GM21576 (cell line): ENCODE measurements around the gene RNF183.
"Not testable (repeated sequence)": the region's sequence is repeated elsewhere in the genome, so short reads cannot be mapped to it uniquely, and the experiment has no call there.

Experiments used
- ATAC-seq: cut with Tn5 transposase; IDR thresholded peaks from one replicate; pipeline ENCODE4 v1.9.1; 2021; ENCODE audit warnings: mild to moderate bottlenecking, moderate library complexity; ENCODE audit not compliant: unreplicated experiment

Gene RNF183

DNA sequence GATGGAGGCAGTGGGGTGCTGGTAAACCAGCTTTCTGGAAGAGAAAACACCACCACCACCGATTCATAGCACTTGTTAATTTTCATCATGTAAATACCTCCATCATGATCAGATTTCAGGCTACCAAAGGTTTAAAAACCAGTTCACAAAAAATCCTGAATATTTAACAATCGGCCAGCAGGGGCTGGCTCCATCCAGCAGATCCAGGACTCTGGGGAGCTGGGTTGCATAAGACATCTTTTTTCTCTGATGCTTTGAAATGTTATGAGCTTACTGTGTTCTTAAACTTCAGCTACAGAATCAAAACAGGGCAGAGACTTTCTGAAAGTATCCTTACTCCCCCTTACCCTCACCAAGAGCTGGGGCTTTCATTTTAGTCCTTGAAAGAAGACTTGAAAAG, 14.6 kb upstream of the RNF183 start:
- ATAC-seq = no peak

DNA sequence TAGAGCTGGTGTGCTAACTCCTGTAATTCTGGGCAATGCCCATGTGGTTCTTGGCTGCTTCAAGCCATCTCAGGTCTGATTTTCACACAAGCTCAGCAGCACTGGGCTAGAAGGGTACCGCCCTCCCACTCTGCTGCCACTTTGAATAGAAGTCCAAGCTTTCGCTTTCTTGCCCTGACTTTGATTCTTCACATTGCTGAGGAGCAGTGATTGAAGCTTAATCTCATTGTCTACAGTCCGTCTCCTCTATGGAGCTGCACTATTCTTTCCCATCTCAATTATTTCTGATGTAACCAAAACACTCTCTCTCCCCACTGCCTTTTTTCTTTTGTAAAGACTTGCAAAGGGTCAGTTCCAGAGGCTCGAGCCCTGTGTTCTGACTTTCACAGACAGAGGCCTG, 12.9 kb upstream of the RNF183 start:
- no peak for ATAC-seq

DNA sequence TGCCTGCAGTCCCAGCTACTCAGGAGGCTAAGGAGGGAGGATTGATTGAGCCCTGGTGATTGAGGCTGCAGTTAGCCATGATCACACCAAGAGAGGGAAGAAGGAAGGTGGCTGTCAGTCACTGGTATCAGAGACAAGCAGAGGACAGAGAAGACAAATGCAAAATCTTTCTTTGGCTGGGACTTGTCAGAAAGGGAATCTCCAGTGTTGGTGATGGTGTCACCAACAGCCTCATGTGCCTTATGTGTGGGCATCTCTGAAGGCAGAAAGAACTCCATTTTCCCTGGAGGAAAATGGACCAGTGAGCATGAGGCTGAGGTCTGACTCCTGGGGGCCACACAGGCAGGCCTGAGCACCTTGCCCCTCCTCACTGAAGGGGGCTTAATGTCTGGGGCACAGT, 12.1 kb upstream of the RNF183 start:
- ATAC-seq = no peak

DNA sequence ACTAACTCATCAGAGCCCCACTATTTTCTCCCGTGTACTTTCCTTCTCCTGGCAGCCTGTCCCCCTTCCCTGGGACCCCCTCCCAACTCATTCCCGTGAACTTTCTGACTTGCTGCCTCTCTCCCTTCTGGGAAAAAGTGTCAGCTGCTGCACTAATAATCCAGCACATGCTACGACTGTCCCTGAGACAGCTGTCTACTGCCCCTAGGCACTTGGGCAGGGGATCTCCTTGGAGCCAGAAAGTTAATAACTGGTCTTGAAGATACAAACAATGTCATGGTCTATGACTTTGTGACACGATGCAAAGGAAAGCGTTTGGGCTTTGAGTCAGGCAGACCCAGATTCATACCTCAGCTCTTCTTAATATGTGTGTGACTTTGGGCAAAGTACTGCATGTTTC, 10.1 kb upstream of the RNF183 start:
- ATAC-seq = no peak

DNA sequence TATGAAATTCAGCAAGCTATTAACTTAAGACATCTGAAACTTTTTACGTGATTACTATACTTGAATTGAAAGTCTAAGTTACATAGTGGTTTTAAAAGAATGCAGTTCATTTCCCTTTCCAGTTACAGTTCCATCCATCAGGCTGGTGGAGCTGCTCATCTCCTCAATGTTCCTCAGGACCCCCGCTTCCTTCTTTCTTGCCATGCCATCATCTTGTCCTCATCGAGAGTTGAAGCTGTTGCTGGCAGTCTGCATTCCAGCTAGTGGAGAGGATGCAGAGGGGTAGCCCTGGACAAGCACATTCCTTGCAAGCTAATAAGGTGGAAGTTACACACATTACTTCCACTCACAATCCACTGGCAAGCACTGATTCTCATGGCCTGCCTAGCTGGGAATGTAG, 8.8 kb upstream of the RNF183 start:
- ATAC-seq = no peak

DNA sequence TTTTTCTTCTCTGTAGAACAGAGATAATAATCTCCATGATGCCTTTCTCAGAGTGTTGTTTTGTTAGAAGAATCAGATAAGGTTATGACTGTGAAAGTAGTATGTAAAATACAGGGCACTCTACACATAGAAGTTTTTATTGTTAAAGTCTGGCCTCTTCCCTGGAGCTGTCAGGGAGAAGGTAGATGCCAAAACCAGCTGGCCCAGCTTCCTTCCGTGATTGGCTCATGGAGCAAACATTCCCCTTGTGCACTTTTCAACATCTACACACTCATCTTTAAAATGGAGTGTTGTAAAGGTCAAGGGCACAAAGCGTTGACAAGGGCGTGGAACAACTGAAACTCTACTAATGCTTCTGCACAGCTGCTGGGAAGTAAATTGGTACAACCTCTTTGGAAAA, 7.4 kb upstream of the RNF183 start:
- ATAC-seq = no peak

DNA sequence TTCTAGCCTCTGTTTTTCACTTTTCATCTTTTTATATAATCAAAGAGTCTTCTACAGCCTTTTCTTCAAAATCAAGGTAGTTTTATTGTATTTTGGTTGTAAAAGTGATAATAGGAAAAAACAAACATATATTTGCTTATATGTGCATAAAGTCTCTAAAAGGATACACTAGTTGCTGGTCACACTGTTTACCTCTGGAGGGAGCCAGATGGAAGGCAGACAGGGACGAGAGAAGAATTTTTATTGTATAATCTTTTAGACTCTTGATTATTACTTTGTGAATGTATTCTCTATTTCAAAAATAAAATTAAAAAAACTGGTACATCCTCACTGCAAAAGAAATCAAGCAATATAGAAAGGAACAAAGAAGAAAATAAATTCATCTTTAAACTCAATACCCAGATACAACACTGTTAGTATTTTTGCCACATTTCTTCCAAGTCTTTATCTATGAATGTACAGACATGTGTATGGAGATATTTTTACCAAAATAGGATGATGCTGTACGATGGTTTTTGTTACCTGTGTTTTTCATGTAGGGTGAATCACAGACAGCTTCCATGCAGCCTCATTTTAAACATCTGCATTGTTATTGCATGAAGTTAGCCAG, 6.1 kb upstream of the RNF183 start:
- no peak for ATAC-seq

DNA sequence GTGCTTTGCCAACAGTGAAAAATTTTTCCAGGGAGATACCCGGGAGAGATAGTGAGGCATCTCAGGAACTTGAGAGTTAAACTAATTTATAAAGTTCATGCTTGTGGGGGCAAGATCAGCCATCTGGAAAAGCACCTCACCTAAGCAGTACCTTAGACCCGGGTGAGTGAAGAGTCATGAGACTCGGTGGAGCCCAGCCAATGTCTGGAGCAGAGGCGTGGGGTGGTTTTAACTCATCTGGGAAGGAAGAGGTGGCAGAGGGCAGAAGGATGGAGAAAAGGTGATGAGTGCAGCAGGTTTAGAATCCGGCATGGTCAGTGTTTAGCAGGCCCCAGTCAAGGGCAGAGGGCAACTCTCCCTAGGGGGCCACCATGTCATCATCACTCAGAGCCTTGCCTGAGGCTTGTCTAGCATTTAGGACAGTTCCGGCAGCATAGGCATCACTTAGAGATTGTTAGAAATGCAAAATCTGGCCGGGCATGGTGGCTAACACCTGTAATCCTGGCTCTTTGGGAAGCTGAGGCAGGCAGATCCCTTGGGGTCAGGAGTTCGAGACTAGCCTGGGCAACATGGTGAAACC, 4.3 kb upstream of the RNF183 start:
- no peak for ATAC-seq

DNA sequence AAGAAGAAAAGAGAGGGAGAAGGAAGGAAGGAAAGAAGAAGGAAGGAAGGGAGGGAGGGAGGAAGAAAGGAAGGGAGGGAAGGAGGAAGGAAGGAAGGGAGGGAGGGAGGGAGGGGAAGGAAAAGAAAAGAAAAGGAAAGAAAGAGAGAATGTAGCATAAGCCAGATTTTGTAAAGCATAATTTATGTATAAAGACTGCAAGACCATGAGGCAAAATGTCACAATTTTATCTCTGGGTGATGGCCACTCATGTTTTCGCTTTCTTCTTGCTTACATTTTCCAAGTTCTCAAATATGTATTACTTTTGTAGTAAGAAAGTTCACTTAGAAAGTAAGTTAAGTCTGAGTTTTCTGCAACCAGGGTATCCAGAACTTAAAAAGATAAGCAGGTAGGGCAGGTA, 3.4 kb upstream of the RNF183 start:
- ATAC-seq = no peak

DNA sequence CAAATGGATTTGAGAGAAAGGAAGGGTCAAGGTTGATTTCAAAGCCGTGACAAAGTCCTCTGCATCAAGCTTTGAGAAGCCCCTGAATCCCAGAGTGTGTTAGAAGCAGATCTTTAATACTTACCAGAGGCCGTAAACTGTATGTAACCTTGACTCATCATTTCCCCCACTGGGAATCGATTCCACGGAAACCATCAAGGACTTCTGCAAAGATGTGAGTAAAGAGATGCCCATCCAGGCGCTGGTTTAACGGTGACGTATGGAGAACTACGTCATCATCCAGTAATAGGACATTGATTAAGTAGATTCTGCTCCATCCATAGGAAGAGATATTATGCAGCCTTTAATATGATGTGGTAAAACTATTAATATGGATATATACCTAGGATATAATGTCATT, 1.6 kb downstream of the RNF183 start:
- no peak for ATAC-seq

DNA sequence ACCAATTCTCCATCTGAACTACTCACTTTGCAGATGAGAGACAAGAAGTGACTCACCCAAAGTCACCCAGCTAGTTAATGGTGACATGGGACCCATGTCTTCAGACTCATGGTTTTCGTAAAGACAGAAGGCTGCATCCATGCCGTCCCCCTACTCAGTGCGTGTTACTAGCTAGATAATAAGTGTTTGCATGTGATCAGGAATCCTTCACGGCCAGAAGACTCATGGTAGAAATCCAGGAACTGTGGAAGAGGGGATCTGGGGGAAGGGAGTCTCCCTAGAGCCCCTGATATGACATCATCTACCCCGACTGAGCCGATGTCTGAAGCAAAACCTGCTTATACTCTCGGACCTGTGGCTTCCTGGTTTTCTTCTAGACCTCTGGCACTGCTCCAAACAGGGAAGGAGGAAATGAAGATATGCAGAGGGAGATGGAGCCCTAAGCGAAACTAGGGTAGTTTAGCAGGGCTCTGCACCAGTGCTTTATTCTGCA, 3.3 kb downstream of the RNF183 start:
- no peak for ATAC-seq

DNA sequence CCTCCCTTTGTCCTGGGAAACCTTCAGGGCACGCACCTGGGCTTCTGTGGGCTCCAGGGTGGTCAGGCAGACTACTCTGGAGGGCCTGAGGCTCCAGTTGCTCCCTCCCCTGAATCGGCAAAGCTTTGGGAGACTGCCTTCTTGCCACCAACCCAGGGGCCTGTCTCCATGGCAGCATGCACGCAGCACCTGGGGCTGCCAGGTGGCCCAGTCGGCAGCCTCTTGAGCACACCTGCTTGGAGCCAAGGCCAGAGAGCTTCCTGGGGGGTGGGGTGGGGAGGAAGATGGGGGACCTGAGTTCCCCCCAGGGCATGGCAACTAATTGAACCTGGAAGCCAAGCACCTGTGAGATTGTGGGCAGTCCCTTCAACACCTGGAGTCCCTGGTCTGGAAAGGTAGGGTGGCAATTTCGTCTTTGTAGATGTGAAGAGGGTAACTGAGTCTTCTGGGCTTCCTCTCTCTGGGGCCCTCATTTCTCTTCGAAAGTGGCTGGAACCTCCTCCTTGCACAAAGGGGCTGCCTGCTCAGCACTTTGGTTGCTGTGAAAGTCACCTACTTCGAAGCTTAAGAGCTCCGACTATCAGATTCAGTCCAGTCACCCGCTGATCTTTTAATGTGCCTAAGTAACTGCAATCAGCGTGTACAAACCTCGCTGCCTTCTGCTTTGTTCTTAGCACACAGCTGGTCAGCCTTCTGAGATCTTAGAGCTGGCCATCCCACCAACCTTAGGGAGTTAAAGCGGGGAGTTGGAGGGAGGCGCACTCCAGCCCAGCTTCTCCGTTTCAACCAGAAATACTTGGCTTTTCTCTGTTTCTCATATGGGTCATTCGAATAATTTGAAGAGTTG, 4.0 kb downstream of the RNF183 start:
- no peak for ATAC-seq

DNA sequence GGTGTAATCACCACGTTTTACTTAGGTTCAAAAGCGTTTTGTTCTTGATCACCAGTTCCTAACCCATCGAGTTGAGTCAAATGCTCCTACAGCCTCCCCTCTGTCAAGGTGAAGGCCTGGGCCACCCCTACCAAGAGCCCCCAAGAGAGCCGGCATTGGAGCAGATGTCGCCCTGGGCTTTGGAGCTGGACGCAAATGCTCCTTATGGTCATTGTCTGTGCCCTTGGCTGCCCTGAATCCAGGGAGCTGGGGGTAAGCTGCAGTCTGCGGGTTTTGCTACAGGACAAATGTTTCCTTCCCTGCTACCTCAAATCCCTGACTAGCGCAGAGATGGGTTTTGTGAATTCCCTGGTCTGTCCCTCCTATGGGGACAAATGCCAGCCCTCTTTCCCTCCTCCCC, 4.9 kb downstream of the RNF183 start:
- no peak for ATAC-seq

DNA sequence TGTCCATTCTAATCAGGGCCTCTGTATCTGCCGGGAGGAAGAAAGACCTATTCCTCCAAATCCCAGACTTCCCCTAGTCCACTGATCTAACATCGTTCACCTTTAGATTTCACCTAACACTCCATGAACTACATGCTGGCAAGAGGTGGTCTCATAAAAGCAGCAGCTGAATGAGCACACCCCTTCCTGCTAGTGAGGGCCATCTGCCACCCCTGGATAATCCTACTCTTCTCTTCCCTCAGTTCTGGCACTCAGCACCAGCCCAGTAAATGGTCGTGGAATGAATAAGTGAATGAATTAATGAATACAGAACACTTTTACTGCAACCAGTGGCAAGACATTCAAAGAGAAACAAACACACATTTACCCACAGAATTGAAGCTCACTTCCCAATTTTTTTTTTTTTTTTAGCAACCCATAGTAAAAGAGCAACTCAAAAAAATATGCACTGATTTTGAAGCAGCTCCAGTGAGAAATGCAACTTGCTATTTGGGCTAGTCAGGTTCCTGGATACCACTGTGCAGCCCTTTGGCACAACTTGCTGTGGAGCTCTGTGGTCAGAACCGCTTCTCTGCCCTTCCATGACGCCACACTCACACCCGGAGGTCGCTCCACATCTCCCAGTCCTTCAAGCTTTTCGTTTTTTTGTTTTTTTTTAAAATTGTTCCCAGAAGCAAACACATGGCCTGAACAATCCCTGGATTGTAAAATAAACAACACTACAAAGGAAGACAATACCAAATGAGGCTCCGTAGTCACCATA, 6.2 kb downstream of the RNF183 start:
- no peak for ATAC-seq

DNA sequence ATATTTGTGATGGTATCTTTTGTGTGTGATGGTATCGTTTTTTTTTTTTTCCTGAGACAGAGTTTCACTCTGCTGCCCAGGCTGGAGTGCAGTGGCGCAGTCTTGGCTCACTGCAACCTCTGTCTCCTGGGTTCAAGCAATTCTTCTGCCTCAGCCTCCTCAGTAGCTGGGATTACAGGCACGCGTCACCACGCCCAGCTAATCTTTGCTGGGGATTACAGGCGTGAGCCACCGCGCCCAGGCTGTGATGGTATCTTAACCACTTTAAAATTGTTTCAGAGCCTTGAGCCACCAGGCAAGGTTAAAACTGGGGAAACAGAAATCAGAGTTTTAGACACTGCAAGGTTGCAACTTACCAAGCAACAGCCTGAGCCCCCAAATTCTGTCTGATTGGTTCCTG, 6.9 kb downstream of the RNF183 start:
- not testable (repeated sequence) for ATAC-seq

DNA sequence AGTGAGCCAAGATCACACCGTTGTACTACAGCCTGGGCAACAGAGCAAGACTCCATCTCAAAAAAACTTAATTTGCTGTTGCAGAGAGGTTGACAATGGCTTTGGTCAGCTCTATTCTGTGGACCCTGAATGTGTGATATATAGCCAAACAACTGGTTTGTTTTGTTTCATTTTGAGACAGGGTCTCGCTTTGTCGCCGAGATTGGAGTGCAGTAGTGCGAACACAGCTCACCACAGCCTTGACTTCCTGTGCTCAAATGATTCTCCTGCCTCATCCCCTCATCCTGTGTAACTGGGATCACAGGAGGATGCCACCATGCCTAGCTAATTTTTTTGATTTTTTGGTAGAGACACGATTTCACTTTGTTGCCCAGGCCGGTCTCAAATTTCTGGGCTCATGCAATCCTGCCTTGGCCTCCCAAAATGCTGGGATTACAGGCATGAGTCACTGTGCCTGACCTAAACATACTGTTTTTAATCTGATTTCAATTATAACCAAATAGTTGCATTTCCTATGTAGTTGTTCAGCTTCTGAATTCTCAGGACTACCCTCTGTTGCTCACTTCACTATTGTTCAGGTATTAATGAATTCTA, 9.8 kb downstream of the RNF183 start:
- no peak for ATAC-seq

DNA sequence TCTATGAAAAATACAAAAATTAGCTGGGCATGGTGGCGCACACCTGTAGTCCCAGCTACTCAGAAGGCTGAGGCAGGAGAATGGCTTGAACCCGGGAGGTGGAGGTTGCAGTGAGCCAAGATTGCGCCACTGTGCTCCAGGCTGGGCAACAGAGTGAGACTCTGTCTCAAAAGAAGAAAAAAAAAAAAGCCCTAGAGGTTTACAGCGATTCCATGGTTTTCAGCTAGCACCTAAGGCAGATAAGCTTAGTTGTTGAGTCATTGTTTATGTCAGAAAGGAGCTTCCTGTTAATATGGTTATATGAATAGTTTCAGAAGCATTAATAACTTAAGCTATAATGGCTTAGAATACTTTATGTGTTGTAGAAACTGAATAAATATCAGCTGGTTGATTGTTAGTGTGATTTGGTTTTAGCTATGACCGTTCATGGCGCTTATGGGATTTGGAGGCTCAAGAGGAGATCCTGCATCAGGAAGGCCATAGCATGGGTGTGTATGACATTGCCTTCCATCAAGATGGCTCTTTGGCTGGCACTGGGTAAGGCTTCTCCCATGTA, 13.0 kb downstream of the RNF183 start:
- ATAC-seq = no peak

DNA sequence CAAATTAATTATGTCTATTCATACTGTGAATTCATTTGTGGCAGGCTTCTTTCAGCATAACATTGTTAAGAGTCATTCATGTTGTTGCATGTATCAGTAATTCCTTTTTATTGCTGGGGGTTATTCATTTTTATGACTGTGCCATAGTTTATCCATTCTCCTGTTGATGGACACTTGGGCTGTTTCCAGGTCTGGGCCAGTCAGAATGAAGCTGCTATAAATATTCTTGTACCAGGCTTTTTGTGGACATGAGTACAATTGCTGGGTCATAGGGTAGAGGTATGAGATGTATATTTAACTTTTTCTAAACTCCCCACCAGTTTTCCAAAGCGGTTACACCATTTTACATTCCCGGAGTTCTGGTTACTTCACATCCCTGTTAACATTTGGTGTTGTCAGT, 14.1 kb downstream of the RNF183 start:
- ATAC-seq = no peak

DNA sequence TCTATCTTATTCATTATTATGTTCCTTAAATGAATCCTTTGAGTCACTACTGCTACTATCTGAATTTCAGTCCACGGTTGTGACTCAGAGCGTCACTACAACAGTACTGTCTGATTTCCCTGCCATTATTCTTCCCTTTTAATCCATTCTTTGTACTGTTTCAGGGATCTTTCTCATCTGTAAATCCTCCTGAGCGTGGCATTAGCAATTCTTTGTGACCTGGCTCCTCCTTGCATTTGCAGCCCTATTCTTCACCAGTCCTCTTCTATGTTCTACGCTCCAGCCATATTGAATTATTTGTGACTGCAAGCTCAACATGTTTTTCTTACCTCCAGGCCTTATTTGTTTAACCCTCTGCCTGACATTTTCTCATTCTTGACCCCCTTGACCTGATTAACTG, 21.8 kb downstream of the RNF183 start:
- ATAC-seq = no peak

DNA sequence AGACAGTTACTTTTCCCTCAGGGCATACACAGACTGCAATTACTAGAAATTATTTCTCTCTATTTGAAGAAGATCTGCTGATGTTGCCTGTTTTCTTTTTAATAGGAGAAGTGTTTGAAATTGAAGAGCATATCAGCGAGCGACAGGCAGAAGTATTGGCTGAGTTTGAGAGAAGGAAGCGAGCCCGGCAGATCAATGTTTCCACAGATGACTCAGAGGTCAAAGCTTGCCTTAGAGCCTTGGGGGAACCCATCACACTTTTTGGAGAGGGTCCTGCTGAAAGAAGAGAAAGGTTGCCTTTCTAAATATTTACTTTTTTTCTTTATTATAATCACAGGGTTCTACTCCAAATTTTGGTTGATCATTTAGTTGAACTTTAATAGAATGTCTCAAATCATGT, 24.3 kb downstream of the RNF183 start:
- ATAC-seq = no peak
